Activated CD8-positive, alpha-beta T cell treated with anti-CD3 and anti-CD28 coated beads for 36 hours (primary cell): ENCODE measurements around the gene ZNF688. TPM values are rescaled to one million over a fixed set of nuclear protein-coding genes. Genes with fewer than 3 reads are reported as not detected.

Source experiments
- ATAC-seq: fragments of 200-7000 bp; cut with Tn5 transposase; one replicate; pipeline ENCODE4 v1.10.0; 2021; ENCODE audit warnings: mild to moderate bottlenecking, moderate library complexity
- CTCF ChIA-PET: fragments of 350-600 bp; sonication (Branson Sonifier 250); formaldehyde crosslinking; loops from one replicate; lab custom pipeline; 2021; ENCODE audit warnings: antibody characterized with exemption; lab: Charles Lee
- POLR2A ChIA-PET: fragments of 350-600 bp; sonication (Branson Sonifier 250); formaldehyde crosslinking; loops from one replicate; lab custom pipeline; 2021; ENCODE audit warnings: antibody characterized with exemption; lab: Charles Lee
- DNase-seq: peaks from one replicate; pipeline ENCODE4 v3.0.0-alpha.2; 2020
- H3K27ac Mint-ChIP-seq: one replicate; pipeline ENCODE4 v1.8.0; 2021; ENCODE audit warnings: mild to moderate bottlenecking, mixed read lengths
- H3K27me3 Mint-ChIP-seq: one replicate; pipeline ENCODE4 v1.8.0; 2021; ENCODE audit warnings: mixed read lengths
- H3K36me3 Mint-ChIP-seq: one replicate; pipeline ENCODE4 v1.8.0; 2021; ENCODE audit warnings: low read depth, mixed read lengths
- H3K4me1 Mint-ChIP-seq: one replicate; pipeline ENCODE4 v1.8.0; 2021; ENCODE audit warnings: low read depth, mixed read lengths
- H3K4me3 Mint-ChIP-seq: one replicate; pipeline ENCODE4 v1.8.0; 2021; ENCODE audit warnings: mild to moderate bottlenecking, moderate library complexity, mixed read lengths
- H3K9me3 Mint-ChIP-seq: one replicate; pipeline ENCODE4 v1.8.0; 2021; ENCODE audit warnings: mixed read lengths
- intact Hi-C: fragments of 100-400 bp; cut with micrococcal nuclease; formaldehyde crosslinking; loops from one replicate; pipeline ENCODE4 v1.10.0; 2022
- total RNA-seq, 2 experiments: library from RNA; stranded (reverse); gene quantifications; one replicate each; pipeline ENCODE4 v1.2.3, GENCODE V29; 2021
- TF ChIP-seq, protein P1 (sequence below): fragments of 200-600 bp; IDR thresholded peaks from one replicate; pipeline ENCODE4 v1.8.0; 2022; ENCODE audit warnings: antibody characterized with exemption, mild to moderate bottlenecking

Gene ZNF688
- total RNA-seq, 2 experiments from 2014 or later: 4.7 to 5.5 TPM

DNA sequence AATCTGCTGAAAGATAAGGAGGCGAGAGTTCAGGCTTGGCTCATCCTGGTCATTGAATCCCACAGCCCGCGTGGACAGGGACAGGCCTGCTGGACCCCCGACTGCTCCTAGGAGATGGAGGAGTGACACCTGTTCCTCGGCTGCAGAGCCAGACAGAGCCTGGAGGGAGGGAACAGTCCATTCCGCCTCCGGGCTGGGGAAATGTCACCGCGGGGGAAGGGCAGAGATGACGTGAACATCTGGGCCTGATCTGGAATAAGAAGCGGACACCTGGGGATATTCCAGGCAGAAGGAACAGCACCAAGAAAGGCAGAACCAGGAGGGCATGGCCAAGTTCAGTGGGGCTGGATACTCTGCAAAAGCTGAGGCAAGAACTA, 38.4 kb downstream of the ZNF688 start:
- Mint-ChIP-seq H3K27ac (peak overlapping the region; percentile 58), H3K4me3 (peak overlapping the region; percentile 86), H3K9me3 (no peaks in the 10 kb centered on the region), H3K4me1 (peaks cover 41% of the 10 kb centered on the region), H3K36me3 (peaks cover 39% of the 10 kb centered on the region), H3K27me3 (no peaks in the 10 kb centered on the region)
- intact Hi-C loops: no loop called here
- TF ChIP-seq, protein P1, sequence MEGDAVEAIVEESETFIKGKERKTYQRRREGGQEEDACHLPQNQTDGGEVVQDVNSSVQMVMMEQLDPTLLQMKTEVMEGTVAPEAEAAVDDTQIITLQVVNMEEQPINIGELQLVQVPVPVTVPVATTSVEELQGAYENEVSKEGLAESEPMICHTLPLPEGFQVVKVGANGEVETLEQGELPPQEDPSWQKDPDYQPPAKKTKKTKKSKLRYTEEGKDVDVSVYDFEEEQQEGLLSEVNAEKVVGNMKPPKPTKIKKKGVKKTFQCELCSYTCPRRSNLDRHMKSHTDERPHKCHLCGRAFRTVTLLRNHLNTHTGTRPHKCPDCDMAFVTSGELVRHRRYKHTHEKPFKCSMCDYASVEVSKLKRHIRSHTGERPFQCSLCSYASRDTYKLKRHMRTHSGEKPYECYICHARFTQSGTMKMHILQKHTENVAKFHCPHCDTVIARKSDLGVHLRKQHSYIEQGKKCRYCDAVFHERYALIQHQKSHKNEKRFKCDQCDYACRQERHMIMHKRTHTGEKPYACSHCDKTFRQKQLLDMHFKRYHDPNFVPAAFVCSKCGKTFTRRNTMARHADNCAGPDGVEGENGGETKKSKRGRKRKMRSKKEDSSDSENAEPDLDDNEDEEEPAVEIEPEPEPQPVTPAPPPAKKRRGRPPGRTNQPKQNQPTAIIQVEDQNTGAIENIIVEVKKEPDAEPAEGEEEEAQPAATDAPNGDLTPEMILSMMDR: no peak
- ATAC-seq (no peak), DNase-seq (no peak)
- POLR2A ChIA-PET: interaction anchor here (1.1 to 4.7 kb wide), 8 partner anchors 8 to 60 kb away, joined by 3 to 42 read pairs (median 18); partner anchors contain the start of genes ITGAL, ZNF688 and ZNF764
- CTCF ChIA-PET: interaction anchor here (0.6 to 4.3 kb wide), 4 partner anchors 33 to 124 kb away, joined by 3 to 39 read pairs (median 7); partner anchors contain the start of gene ZNF689

DNA sequence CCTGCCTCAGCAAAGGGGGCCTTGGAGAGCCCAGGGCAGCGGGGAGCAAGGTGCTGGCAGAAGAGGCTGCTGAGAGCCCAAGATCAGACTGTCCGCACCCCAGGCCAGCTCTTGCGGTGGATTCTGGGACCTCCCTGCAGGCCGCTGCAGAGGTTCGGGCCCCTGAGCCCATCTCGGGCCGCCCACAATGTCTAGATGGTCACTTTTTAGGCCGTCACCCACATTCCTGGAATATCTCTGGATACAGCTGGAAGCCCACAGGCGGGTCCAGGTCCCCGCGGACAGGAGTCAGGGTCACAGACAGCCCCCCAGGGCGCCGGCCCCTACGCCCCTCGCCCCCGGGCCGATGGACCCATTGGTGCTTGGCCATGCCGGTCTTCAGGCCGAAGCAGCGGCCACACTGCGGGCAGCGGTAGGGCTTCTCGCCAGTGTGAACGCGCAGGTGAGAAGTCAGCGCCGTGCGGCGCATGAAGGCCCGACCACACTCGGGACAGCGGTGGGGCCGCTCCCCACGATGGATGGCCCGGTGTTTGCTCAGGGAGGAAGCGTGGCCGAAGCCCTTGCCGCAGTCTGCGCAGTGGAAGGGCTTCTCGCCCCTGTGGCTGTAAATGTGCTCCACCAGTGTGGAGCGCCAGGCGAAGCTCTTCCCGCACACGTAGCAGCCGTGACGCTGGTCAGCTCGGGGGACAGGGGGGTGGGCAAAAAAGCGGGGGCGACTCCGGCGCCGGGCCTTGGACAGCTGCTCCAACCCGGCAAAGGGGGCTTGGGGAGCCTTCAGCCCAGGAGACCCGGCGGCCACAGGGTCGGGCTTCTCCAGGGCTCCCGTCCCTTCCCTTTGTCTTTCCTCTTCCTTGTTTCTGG, 39.0 kb downstream of the ZNF688 start:
- ATAC-seq: no peak
- CTCF ChIA-PET: interaction anchor here (0.8 kb wide), 1 partner anchor 83 kb away, joined by 3 read pairs; no protein-coding TSS in a partner anchor
- intact Hi-C loops: no loop called here
- Mint-ChIP-seq H3K36me3 (peaks cover 33% of the 10 kb centered on the region), H3K4me3 (peak overlapping the region; percentile 86), H3K27ac (peak overlapping the region; percentile 58), H3K27me3 (no peaks in the 10 kb centered on the region), H3K4me1 (peaks cover 42% of the 10 kb centered on the region), H3K9me3 (no peaks in the 10 kb centered on the region)
- POLR2A ChIA-PET: interaction anchor here (3.7 to 4.7 kb wide), 3 partner anchors 12 to 39 kb away, joined by 17 to 42 read pairs (median 29); partner anchors contain the start of gene ZNF688
- TF ChIP-seq, protein P1: no peak
- DNase-seq: no peak

DNA sequence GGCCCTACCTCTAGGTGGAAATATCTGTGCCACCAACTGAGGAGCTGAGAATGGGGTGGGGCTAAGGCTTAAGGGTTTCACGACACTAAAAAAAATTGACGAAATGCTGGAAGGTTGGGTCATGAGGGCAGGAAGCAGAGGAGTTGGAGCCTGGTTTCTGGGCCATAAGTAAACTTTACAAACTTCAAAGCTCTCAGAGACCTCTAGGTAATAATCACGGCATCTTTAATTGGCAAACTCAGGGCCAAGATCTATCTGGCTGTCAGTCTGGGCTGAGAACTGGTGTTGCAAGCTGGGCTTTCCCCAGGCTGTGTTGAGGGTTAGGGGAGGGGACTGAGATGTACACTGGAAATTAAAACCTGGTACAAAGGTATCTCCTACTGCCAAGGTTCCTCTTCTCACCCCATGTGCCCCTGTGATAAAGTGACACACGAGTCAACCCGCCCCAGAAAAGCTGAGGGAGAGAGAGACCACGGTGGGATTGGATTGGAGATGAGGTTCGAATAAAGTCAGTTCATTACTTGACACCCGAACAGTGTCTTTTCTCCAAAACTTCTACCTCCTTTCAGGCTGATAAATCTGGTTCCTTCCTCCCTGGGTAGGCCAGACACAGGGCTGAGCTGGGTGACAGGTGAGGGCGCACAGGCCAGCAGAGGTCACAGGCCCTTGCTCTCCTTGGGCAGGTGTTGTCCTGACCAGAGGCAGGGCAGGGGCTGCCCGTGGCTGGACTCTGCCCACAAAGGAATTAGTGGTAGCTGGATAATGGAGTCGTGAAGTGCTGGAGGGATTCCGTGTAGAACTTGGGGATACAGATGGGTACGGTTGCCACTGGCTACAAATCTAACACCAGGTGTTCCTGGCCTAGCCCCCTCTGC, 41.1 kb downstream of the ZNF688 start:
- Mint-ChIP-seq H3K4me1 (peaks cover 34% of the 10 kb centered on the region), H3K27ac (peak overlapping the region; percentile 52), H3K27me3 (no peaks in the 10 kb centered on the region), H3K36me3 (peaks cover 16% of the 10 kb centered on the region), H3K9me3 (no peaks in the 10 kb centered on the region), H3K4me3 (no peak overlapping the region)
- ChIA-PET CTCF (interaction anchor here (0.7 to 4.4 kb wide), 5 partner anchors 27 to 101 kb away, joined by 3 to 20 read pairs (median 5); partner anchors contain the start of genes DCTPP1 and ZNF764), POLR2A (interaction anchor here (1.0 to 1.1 kb wide), 2 partner anchors 11 to 128 kb away, joined by 4 to 5 read pairs; partner anchors contain the start of gene FBRS)
- intact Hi-C loops: no loop called here
- DNase-seq (no peak), ATAC-seq (no peak)
- TF ChIP-seq, protein P1: no peak

DNA sequence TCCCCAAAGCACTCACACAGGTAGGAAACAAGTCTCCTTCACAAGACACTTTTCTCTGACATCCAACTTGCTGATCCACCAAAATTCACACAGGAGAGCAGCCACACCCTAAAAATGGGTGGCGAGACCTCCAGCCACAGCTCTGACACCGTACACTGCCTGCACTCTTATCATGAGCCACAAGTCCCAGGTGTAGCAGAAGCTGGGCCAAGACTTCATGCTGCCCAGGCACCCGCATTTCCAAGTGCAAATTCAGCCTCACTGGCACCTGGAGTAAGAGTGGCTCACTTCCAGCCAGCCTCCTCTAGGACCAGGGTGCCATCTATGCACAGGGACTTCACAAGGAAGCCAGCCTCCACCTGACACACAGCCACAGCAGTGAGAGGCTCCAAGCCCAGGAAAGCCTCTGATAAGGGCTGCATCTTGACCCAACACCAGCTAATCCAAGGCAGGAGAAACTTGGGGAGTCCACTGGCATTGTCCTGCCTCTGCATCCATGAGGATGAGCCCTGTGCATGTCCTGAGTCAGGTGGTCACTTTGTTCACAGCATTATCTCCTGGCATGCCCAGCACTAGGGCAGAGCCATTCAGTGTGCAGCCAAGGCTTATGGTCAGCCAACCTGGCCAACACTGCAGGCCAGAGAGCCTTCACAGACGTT, 42.6 kb downstream of the ZNF688 start:
- CTCF ChIA-PET: interaction anchor here (1.0 to 4.4 kb wide), 3 partner anchors 69 to 87 kb away, joined by 3 to 20 read pairs (median 14); partner anchors contain the start of gene SEPHS2
- H3K36me3 Mint-ChIP-seq: peaks cover 11% of the 10 kb centered on the region
- intact Hi-C loops: no loop called here
- H3K4me1 Mint-ChIP-seq: peaks cover 38% of the 10 kb centered on the region
- TF ChIP-seq, protein P1: no peak
- peak overlapping the region; percentile 39 for H3K27ac Mint-ChIP-seq
- no peaks in the 10 kb centered on the region for H3K27me3 Mint-ChIP-seq
- POLR2A ChIA-PET: interaction anchor here (0.7 to 1.1 kb wide), 3 partner anchors 11 to 81 kb away, joined by 3 read pairs; no protein-coding TSS in a partner anchor
- DNase-seq (no peak), ATAC-seq (no peak)
- no peaks in the 10 kb centered on the region for H3K9me3 Mint-ChIP-seq
- H3K4me3 Mint-ChIP-seq: no peak overlapping the region
